Tibial nerve (tissue), 4 donors: ENCODE measurements around the gene PRKAG3.

ENCODE experiments used
- EP300 ChIP-seq, 2 donors: sonication (generic); formaldehyde crosslinking; IDR thresholded peaks; one replicate each; pipeline ENCODE4 v1.6.1; 2017; ENCODE audit warnings: antibody characterized with exemption in 2 of 2, mild to moderate bottlenecking in 1 of 2
- POLR2A ChIP-seq, 2 donors: fragments of 450-650 bp; IDR thresholded peaks; one replicate each; pipeline ENCODE4 v1.6.1; 2017; ENCODE audit warnings: antibody characterized with exemption in 2 of 2, mild to moderate bottlenecking in 2 of 2, moderate library complexity in 2 of 2
- TF ChIP-seq, protein P1 (sequence below), 5 experiments: fragments of 200-600 bp in 3 of 5; fragments of 450-650 bp in 2 of 5; sonication (generic) in 3 of 5; IDR thresholded peaks; one replicate each; pipeline ENCODE4 v1.5.1; 2016 to 2019; ENCODE audit warnings: antibody characterized with exemption in 5 of 5, mild to moderate bottlenecking in 3 of 5, moderate library complexity in 2 of 5

DNA sequence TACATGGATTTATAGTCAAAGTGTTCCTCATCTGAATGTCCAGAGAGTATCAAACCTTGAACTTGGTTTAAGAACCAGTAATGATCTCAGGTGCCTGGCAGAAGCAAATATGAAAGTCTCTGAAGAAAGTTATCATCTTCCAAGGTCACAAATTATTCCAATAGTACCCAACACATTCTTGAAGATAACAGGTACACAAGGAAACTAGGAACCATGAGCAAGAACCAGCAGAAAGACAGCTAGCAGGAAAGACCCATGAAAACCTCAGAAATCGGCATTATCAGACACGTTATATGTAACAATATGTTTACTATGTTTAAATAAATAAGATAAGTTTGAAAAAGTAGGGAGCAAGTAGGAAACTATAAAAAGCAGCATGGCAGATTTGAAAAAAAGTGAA, 5.9 kb upstream of the PRKAG3 start:
- TF ChIP-seq POLR2A (IDR thresholded peaks at IDR 0.05): no peak
- TF ChIP-seq, protein P1, sequence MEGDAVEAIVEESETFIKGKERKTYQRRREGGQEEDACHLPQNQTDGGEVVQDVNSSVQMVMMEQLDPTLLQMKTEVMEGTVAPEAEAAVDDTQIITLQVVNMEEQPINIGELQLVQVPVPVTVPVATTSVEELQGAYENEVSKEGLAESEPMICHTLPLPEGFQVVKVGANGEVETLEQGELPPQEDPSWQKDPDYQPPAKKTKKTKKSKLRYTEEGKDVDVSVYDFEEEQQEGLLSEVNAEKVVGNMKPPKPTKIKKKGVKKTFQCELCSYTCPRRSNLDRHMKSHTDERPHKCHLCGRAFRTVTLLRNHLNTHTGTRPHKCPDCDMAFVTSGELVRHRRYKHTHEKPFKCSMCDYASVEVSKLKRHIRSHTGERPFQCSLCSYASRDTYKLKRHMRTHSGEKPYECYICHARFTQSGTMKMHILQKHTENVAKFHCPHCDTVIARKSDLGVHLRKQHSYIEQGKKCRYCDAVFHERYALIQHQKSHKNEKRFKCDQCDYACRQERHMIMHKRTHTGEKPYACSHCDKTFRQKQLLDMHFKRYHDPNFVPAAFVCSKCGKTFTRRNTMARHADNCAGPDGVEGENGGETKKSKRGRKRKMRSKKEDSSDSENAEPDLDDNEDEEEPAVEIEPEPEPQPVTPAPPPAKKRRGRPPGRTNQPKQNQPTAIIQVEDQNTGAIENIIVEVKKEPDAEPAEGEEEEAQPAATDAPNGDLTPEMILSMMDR (IDR thresholded peaks at IDR 0.05): no peak
- TF ChIP-seq EP300 (IDR thresholded peaks at IDR 0.05): no peak
